Panc1 (cell line): Measurements from ENCODE around the gene BATF3.

ENCODE experiments used
- POLR2AphosphoS5 ChIP-seq: IDR thresholded peaks from 2 replicates; pipeline ENCODE4 v1.6.1; 2012; ENCODE audit warnings: mild to moderate bottlenecking, low read depth, low read length, moderate library complexity
- TCF7L2 ChIP-seq: IDR thresholded peaks from 2 replicates; pipeline ENCODE4 v1.6.1; 2011; ENCODE audit warnings: mild to moderate bottlenecking, low read depth, low read length, inconsistent platforms
- TF ChIP-seq, protein P1 (sequence below): fragments of 450-650 bp; IDR thresholded peaks from 2 replicates; pipeline ENCODE4 v1.5.1; 2017; ENCODE audit warnings: mild to moderate bottlenecking
- TF ChIP-seq, protein P2 (sequence below), 2 experiments: IDR thresholded peaks; 2 replicates each; pipeline ENCODE4 v1.6.1; 2011 to 2012; ENCODE audit warnings: low read depth in 2 of 2, control low read depth in 1 of 2, low read length in 1 of 2, mild to moderate bottlenecking in 1 of 2, moderate library complexity in 1 of 2; ENCODE audit not compliant: insufficient read depth in 1 of 2

DNA sequence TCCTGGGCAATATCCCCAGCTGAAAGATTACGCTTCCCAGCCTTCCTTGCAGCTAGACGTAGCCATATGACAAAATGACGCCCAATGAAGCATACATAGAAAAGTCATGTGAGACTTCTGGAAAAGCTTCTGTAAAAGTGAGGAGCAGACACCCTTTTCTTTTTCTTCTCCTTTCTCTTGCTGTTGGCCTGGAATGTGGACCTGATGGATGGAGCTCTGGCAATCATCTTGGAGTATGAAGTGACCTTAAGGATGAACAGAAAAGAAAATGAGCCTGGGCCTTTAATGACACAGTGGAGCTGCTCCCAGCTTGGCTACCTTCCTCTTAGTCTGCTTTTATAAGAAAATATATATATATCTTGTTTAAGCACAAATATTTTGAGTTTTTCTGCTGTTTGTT lies 24.8 kb downstream of the BATF3 start:
- TF ChIP-seq, protein P1, sequence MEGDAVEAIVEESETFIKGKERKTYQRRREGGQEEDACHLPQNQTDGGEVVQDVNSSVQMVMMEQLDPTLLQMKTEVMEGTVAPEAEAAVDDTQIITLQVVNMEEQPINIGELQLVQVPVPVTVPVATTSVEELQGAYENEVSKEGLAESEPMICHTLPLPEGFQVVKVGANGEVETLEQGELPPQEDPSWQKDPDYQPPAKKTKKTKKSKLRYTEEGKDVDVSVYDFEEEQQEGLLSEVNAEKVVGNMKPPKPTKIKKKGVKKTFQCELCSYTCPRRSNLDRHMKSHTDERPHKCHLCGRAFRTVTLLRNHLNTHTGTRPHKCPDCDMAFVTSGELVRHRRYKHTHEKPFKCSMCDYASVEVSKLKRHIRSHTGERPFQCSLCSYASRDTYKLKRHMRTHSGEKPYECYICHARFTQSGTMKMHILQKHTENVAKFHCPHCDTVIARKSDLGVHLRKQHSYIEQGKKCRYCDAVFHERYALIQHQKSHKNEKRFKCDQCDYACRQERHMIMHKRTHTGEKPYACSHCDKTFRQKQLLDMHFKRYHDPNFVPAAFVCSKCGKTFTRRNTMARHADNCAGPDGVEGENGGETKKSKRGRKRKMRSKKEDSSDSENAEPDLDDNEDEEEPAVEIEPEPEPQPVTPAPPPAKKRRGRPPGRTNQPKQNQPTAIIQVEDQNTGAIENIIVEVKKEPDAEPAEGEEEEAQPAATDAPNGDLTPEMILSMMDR = no peak
- no peak for TF ChIP-seq POLR2AphosphoS5
- TF ChIP-seq, protein P2, sequence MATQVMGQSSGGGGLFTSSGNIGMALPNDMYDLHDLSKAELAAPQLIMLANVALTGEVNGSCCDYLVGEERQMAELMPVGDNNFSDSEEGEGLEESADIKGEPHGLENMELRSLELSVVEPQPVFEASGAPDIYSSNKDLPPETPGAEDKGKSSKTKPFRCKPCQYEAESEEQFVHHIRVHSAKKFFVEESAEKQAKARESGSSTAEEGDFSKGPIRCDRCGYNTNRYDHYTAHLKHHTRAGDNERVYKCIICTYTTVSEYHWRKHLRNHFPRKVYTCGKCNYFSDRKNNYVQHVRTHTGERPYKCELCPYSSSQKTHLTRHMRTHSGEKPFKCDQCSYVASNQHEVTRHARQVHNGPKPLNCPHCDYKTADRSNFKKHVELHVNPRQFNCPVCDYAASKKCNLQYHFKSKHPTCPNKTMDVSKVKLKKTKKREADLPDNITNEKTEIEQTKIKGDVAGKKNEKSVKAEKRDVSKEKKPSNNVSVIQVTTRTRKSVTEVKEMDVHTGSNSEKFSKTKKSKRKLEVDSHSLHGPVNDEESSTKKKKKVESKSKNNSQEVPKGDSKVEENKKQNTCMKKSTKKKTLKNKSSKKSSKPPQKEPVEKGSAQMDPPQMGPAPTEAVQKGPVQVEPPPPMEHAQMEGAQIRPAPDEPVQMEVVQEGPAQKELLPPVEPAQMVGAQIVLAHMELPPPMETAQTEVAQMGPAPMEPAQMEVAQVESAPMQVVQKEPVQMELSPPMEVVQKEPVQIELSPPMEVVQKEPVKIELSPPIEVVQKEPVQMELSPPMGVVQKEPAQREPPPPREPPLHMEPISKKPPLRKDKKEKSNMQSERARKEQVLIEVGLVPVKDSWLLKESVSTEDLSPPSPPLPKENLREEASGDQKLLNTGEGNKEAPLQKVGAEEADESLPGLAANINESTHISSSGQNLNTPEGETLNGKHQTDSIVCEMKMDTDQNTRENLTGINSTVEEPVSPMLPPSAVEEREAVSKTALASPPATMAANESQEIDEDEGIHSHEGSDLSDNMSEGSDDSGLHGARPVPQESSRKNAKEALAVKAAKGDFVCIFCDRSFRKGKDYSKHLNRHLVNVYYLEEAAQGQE (IDR thresholded peaks at IDR 0.05; ENCODE audit: insufficient read depth in 1 of 2, low read depth in 2 of 2, low read length in 1 of 2) = no peak
- TF ChIP-seq TCF7L2 = no peak
